Trophoblast cell (in vitro differentiated cells and primary cell): ENCODE data around the gene PDE4B.
A peak's percentile ranks its signal among the peaks of the same experiment; 100 is the strongest.

Experiments used
- DNase-seq, 2 donors: peaks; one replicate each; pipeline ENCODE4 v3.0.0-alpha.2; 2016
- H2AFZ ChIP-seq: 2 replicates; pipeline ENCODE4 v1.6.1; 2013; ENCODE audit warnings: low read length, moderate library complexity, mild to moderate bottlenecking; ENCODE audit not compliant: insufficient read depth, poor library complexity
- H2AK5ac ChIP-seq: 2 replicates; pipeline ENCODE4 v1.6.1; 2013; ENCODE audit warnings: mild to moderate bottlenecking, low read length
- H2BK120ac ChIP-seq: 2 replicates; pipeline ENCODE4 v1.6.1; 2013; ENCODE audit warnings: low read length, mild to moderate bottlenecking, moderate library complexity; ENCODE audit not compliant: insufficient read depth, poor library complexity
- H2BK12ac ChIP-seq: 2 replicates; pipeline ENCODE4 v1.6.1; 2013; ENCODE audit warnings: mild to moderate bottlenecking, low read length, moderate library complexity
- H2BK5ac ChIP-seq: 2 replicates; pipeline ENCODE4 v1.6.1; 2013; ENCODE audit warnings: low read length, low read depth, moderate library complexity, mild to moderate bottlenecking; ENCODE audit not compliant: poor library complexity
- H3K14ac ChIP-seq: 2 replicates; pipeline ENCODE4 v1.6.1; 2013; ENCODE audit warnings: mild to moderate bottlenecking, low read length
- H3K18ac ChIP-seq: 2 replicates; pipeline ENCODE4 v1.6.1; 2013; ENCODE audit warnings: mild to moderate bottlenecking, low read length
- H3K23ac ChIP-seq: 2 replicates; pipeline ENCODE4 v1.6.1; 2013; ENCODE audit warnings: low read length
- H3K27ac ChIP-seq: 2 replicates; pipeline ENCODE4 v1.5.1; 2013; ENCODE audit warnings: low read depth, mild to moderate bottlenecking, inconsistent platforms, low read length, moderate library complexity
- H3K27me3 ChIP-seq: 2 replicates; pipeline ENCODE4 v1.6.1; 2013; ENCODE audit warnings: inconsistent platforms, mild to moderate bottlenecking, low read length, moderate library complexity; ENCODE audit not compliant: insufficient read depth
- H3K36me3 ChIP-seq, 2 experiments: 1 replicate in 1 of 2; 2 replicates in 1 of 2; pipeline ENCODE4 v1.6.1; 2013; ENCODE audit warnings: low read length in 2 of 2, mild to moderate bottlenecking in 2 of 2, moderate library complexity in 1 of 2; ENCODE audit not compliant: insufficient read depth in 2 of 2, control insufficient read depth in 1 of 2
- H3K4ac ChIP-seq: 2 replicates; pipeline ENCODE4 v1.6.1; 2013; ENCODE audit warnings: low read depth, mild to moderate bottlenecking, low read length, moderate library complexity
- H3K4me1 ChIP-seq, 2 experiments: 1 replicate in 1 of 2; 2 replicates in 1 of 2; pipeline ENCODE4 v1.6.1; 2013; ENCODE audit warnings: low read length in 2 of 2, mild to moderate bottlenecking in 2 of 2, moderate library complexity in 1 of 2; ENCODE audit not compliant: insufficient read depth in 2 of 2, control insufficient read depth in 1 of 2
- H3K4me2 ChIP-seq: 2 replicates; pipeline ENCODE4 v1.6.1; 2013; ENCODE audit warnings: inconsistent platforms, mild to moderate bottlenecking, low read length, moderate library complexity
- H3K4me3 ChIP-seq: 2 replicates; pipeline ENCODE4 v1.5.1; 2013; ENCODE audit warnings: mild to moderate bottlenecking, low read depth, low read length, inconsistent platforms
- H3K79me1 ChIP-seq: one replicate; pipeline ENCODE4 v1.6.1; 2013; ENCODE audit warnings: low read length
- H3K79me2 ChIP-seq: 2 replicates; pipeline ENCODE4 v1.6.1; 2013; ENCODE audit warnings: low read length, mild to moderate bottlenecking; ENCODE audit not compliant: control insufficient read depth, insufficient read depth, poor library complexity
- H3K9ac ChIP-seq: 2 replicates; pipeline ENCODE4 v1.6.1; 2013; ENCODE audit warnings: mild to moderate bottlenecking, low read length
- H3K9me3 ChIP-seq: 2 replicates; pipeline ENCODE4 v1.6.1; 2013; ENCODE audit warnings: low read depth, mild to moderate bottlenecking, control low read depth, inconsistent platforms, low read length; ENCODE audit not compliant: insufficient read depth
- H4K12ac ChIP-seq: 2 replicates; pipeline ENCODE4 v1.6.1; 2013; ENCODE audit warnings: low read depth, mild to moderate bottlenecking, low read length, moderate library complexity
- H4K8ac ChIP-seq: 2 replicates; pipeline ENCODE4 v1.6.1; 2013; ENCODE audit warnings: low read depth, mild to moderate bottlenecking, low read length, moderate library complexity
- H4K91ac ChIP-seq: one replicate; pipeline ENCODE4 v1.6.1; 2013; ENCODE audit warnings: low read depth, mild to moderate bottlenecking, low read length, moderate library complexity
- WGBS: extraction: QIAGEN DNeasy Blood & Tissue Kit; methylation state at CpG from one replicate; pipeline ENCODE4 v1.1.7; 2013; ENCODE audit warnings: missing lambda C conversion rate; ENCODE audit not compliant: insufficient read length, insufficient coverage; ENCODE audit errors: extremely low coverage; 5-methylcytosine and 5-hydroxymethylcytosine counted together

PDE4B gene

GRCh38 chr1:66237042-66237441, 444.3 kb downstream of the PDE4B start:
- Histone ChIP-seq H3K9ac (no peak overlapping the region), H3K4me2 (no peak overlapping the region), H2AFZ (no peak overlapping the region), H3K79me2 (no peaks in the 10 kb centered on the region), H4K91ac (no peak overlapping the region), H2BK5ac (no peak overlapping the region), H4K8ac (no peak overlapping the region), H2BK120ac (no peak overlapping the region), H2AK5ac (no peak overlapping the region), H3K23ac (no peak overlapping the region), H3K27me3 (no peaks in the 10 kb centered on the region), H4K12ac (no peak overlapping the region), H3K18ac (no peak overlapping the region), H2BK12ac (no peak overlapping the region), H3K14ac (no peak overlapping the region), H3K79me1 (no peaks in the 10 kb centered on the region), H3K4me1 (no peaks in the 10 kb centered on the region), H3K36me3 (no peaks in the 10 kb centered on the region), H3K4ac (no peak overlapping the region), H3K4me3 (no peak overlapping the region), H3K9me3 (no peaks in the 10 kb centered on the region), H3K27ac (no peak overlapping the region)
- no peak for DNase-seq
- WGBS = no CpG with 5 or more reads among the region's 2 CpGs

- Histone ChIP-seq H2BK5ac (no peak overlapping the region), H4K12ac (no peak overlapping the region), H3K27me3 (no peaks in the 10 kb centered on the region), H4K91ac (no peak overlapping the region), H3K9me3 (no peaks in the 10 kb centered on the region), H3K79me2 (no peaks in the 10 kb centered on the region), H3K36me3 (no peaks in the 10 kb centered on the region), H2BK120ac (no peak overlapping the region), H3K18ac (no peak overlapping the region), H2AFZ (no peak overlapping the region), H3K14ac (no peak overlapping the region), H3K4ac (no peak overlapping the region), H4K8ac (no peak overlapping the region), H3K4me1 (no peaks in the 10 kb centered on the region), H3K79me1 (no peaks in the 10 kb centered on the region), H3K27ac (no peak overlapping the region), H2AK5ac (no peak overlapping the region), H3K23ac (peak overlapping the region; percentile 40), H3K4me2 (no peak overlapping the region), H3K4me3 (no peak overlapping the region), H3K9ac (no peak overlapping the region), H2BK12ac (no peak overlapping the region)
- no peak for DNase-seq
- no CpG with 5 or more reads among the region's 5 CpGs for WGBS
These were observed 445.2 kb downstream of the PDE4B start for GRCh38 chr1:66237722-66238479.

GRCh38 chr1:66239834-66240233, 447.1 kb downstream of the PDE4B start:
- Histone ChIP-seq H3K23ac (no peak overlapping the region), H4K12ac (no peak overlapping the region), H3K4ac (no peak overlapping the region), H2BK5ac (no peak overlapping the region), H2AK5ac (no peak overlapping the region), H4K91ac (no peak overlapping the region), H3K4me2 (no peak overlapping the region), H3K9me3 (no peaks in the 10 kb centered on the region), H3K14ac (no peak overlapping the region), H3K36me3 (no peaks in the 10 kb centered on the region), H3K27me3 (no peaks in the 10 kb centered on the region), H3K27ac (no peak overlapping the region), H3K4me1 (peaks cover 3 to 8% of the 10 kb centered on the region in 2 experiments), H2AFZ (no peak overlapping the region), H2BK12ac (no peak overlapping the region), H3K9ac (no peak overlapping the region), H3K18ac (no peak overlapping the region), H3K79me1 (peaks cover 3% of the 10 kb centered on the region), H3K79me2 (no peaks in the 10 kb centered on the region), H4K8ac (no peak overlapping the region), H3K4me3 (no peak overlapping the region), H2BK120ac (no peak overlapping the region)
- peak in 1 of 2 donors; percentile 25 for DNase-seq
- no CpG with 5 or more reads among the region's 2 CpGs for WGBS

- H3K9ac ChIP-seq = no peak overlapping the region
- H2BK5ac ChIP-seq = no peak overlapping the region
- no peak overlapping the region for H2AFZ ChIP-seq
- peaks cover 3 to 10% of the 10 kb centered on the region in 2 experiments for H3K4me1 ChIP-seq
- no peak overlapping the region for H4K8ac ChIP-seq
- H3K36me3 ChIP-seq = no peaks in the 10 kb centered on the region
- no peak overlapping the region for H4K12ac ChIP-seq
- no peak overlapping the region for H3K14ac ChIP-seq
- no CpG with 5 or more reads among the region's 6 CpGs for WGBS
- H3K79me2 ChIP-seq = no peaks in the 10 kb centered on the region
- DNase-seq = no peak
- no peak overlapping the region for H4K91ac ChIP-seq
- H2AK5ac ChIP-seq = no peak overlapping the region
- H3K18ac ChIP-seq = no peak overlapping the region
- H3K4me2 ChIP-seq = no peak overlapping the region
- no peak overlapping the region for H3K4me3 ChIP-seq
- no peak overlapping the region for H3K27ac ChIP-seq
- H2BK120ac ChIP-seq = no peak overlapping the region
- no peak overlapping the region for H3K23ac ChIP-seq
- no peak overlapping the region for H2BK12ac ChIP-seq
- no peaks in the 10 kb centered on the region for H3K27me3 ChIP-seq
- no peak overlapping the region for H3K4ac ChIP-seq
- no peaks in the 10 kb centered on the region for H3K9me3 ChIP-seq
- peaks cover 3% of the 10 kb centered on the region for H3K79me1 ChIP-seq
These were observed 448.1 kb downstream of the PDE4B start for GRCh38 chr1:66240491-66241484.
